ENCODE data around the gene CFAP410.
"Not testable (repeated sequence)": the region's sequence is repeated elsewhere in the genome, so short reads cannot be mapped to it uniquely, and the experiment has no call there.

The CFAP410 gene

DNA sequence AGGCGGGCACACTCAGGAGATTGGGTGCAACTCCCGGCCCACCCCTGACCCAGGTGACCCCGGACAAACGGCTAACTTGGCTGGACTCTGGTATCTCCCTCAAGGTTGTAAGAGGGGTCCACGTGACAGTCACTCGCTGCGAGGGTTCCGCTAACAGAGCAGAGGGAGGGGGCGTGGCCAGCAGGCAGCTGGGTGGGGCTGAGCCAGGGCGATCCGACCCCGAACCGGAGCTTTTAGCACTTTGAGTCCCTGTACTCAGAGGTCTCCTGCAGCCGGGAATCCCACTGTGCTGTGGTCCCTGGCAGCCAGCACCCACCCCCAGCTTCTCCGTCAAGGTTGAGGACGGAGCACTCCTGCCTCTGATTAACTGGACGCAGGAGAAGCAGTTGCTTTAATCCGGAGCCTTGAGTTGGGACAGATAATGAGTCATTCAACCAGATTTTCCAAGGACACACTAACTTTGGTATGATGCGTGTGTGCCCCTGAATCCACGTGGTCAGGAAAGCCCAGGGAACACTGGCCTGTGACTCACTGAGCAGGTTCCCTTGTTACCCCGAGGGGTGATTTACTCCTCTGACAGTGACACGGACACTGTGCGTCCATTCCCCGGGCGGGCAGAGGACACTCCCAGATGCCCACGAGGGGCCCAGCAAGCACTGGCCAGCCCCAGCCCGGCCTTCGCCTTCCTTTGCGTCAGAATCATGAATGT is 31.0 kb upstream of the CFAP410 start:
- no peak for DNase-seq (ENCODE audit: low read depth in 2 of 2)

DNA sequence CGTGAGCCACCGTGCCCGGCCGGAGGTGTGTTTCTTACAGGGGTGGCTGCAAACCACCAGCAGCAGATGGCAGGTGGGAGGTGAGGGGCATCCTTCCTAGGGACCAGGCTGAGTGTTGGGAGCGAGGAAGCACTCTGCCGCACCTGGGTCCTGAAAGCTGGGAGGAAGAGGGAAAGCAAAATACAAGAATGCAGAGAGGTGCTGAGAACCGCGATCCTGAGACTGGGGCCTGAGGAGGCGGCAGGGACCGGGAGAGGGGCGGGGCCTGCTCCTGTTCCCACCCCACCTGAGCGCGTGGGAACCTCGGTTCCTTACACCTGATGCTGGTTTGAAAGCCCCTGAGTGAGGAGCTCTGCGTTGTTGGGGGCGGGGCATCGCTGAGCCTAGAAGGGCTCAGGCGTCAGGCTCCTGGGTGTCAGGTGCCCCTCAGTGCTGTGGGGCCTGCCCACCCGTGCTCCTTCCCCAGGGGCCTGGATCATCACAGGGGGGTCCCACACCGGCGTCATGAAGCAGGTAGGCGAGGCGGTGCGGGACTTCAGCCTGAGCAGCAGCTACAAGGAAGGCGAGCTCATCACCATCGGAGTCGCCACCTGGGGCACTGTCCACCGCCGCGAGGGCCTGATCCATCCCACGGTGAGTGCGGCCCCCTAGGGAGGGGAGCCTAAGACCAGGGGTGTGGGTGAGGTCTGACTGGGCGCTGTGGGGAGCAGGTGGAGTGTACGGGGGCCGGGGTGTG is 29.7 kb upstream of the CFAP410 start:
- DNase-seq (ENCODE audit: low read depth in 2 of 2), result no peak

DNA sequence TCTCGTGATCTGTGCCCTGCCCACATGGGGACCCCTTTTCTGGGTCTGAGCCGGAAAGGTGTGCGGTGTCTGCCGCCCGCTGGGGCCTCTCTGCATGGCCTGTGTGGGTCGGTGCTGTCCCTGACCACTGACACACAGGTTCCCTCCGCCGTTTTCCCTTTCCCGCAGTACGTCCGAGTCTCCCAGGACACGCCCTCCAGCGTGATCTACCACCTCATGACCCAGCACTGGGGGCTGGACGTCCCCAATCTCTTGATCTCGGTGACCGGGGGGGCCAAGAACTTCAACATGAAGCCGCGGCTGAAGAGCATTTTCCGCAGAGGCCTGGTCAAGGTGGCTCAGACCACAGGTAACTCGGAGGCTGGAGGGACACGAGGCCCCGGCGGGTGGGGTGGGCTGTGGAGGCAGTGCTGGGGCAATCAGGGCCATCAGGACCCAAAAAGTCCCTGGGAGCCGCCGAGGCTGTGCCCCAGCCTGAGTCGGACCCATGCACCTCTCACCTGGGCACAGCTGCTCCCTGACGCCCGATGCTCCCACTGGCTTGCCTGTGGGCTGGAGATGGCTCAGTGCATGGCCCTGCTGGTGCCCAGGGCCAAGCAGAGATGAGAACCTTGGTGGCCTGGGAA is 27.5 kb upstream of the CFAP410 start:
- DNase-seq (ENCODE audit: low read depth in 2 of 2), result no peak

DNA sequence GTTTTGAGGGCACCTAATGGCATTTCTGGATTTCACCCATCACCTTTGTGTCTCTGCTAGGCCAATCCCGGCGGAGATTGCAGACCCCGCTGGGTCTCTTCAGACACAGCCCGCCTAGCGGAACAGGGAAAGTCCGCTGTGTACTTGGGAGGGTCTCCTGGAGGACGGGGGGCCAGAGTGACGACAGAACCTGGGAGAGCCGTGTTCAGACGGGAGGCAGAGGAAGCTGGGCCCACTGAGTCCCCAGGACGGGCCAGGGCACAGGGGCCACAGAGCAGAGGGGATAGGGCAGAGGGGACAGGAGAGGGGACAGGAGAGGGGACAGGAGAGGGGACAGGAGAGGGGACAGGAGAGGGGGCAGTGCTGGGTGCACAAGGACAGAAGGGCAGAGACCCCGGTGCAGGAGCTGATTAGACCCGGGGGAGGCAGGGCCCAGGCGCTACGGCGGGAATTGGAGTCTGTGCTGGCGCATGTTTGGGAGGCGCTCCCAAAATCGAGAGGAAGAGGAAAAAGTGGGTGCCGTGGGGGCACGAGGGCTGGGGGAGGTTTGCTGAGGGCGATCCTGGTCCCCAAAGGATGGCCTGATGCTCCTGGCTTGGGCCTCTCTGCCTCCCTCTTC is 26.9 kb upstream of the CFAP410 start:
- no peak for DNase-seq (ENCODE audit: low read depth in 2 of 2)

DNA sequence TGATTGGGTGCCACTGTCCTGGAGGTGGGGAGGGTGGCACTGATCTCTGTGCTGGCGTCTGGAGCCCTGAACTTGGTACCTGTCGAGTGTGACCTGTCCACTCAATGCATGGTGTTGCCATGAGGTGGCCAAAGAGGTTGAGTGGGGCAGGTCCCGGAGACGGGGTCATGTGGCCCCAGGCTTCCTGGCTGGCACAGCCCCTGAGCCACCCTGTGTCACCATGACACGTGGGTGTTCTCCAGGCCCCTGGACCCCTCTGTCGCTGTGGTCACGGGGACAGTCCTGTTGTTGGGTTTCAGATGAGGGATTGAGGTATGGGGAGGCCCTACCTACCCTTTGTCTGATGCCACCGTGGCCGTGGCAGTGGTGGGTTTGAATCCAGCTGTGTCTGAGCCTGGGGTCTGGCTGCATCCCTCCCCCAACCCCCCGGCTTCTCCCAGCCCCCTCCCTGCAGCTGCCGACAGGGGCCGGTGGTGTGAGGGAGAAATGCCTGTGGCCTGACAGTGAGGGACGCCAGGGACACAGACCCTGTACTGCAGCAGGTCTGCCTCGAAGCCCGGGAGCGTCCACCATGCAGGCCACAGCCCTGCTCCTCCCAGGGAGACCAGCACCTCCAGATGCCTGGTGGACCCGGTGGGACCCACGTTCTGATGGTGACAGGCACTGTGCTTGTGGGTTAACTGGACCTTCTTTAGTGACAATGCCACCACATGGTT is 26.2 kb upstream of the CFAP410 start:
- DNase-seq (ENCODE audit: low read depth in 2 of 2), result no peak

DNA sequence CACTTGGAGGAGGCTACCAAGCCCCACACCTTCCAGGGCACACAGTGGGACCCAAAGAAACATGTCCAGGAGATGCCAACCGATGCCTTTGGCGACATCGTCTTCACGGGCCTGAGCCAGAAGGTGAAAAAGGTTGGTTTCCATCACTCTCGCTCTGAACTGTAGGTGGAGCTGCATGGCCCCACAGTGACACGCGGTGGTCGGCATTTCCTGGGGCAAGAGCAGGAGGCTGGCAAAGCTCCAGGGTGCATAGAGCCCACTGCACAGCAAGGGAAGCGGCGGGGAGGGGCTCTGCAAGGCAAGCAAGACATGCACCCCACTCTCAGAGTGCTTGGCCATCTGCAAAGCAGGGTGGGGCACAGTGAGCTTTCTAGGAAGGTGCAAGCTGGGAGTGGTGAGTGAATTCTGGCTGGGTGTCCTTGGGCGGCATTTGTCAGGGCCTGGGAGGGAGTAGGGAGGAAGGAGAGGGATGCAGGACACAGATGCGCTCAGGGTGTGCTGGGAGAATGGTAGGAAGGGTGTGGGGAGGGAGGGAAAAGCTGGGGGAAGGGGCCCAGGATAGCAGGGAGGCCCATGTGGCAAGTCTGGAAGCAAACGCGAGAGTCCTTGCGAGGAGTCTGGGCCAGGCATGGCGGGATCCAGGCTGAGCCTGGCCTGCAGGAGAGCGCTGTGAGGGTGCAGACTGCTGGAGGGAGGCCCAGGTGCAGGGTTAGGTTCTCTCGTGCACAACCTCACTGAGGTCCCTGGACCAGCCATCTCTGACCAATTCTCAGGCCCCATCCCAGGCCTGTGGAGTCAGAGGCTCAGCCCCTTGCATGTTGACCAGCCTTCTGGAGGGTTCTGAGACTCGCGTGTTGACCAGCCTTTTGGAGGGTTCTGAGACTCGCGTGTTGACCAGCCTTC is 25.2 kb upstream of the CFAP410 start:
- no peak for DNase-seq (ENCODE audit: low read depth in 2 of 2)

DNA sequence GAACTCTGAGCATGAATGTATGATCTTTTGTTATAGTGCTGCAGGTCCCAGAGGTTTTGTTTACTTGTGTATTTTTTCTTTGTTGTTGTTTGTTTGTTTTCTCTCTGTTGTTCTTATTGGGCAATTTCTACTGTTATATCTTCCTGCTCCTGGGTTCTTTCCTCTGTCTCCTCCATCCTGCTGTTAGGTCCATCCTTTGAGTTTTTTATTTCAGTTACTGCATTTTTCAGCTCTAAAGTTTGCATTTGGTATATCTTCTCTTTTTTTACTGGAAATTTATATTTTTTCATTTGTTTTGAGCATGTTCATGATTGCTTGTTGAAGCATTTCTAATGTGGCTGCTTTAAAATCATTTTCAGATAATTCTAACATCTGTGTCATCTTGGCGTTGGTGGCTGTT is 24.1 kb upstream of the CFAP410 start:
- DNase-seq (ENCODE audit: low read depth in 2 of 2), result no peak

DNA sequence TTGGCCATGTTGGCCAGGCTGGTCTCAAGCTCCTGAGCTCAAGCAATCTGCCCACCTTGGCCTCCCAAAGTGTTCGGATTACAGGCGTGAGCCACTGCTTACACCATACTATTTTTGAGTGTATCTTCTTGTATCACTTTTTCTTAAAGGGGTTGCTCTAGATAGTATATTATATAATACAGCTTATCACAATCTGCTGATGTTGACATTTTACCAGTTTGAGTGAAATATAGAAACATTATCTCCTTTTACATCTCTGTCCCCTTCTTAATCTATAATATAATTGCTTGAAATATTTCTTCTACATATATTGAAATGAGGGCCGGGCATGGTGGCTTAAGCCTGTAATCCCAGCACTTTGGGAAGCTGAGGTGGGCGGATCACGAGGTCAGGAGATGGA is 22.7 kb upstream of the CFAP410 start:
- DNase-seq (ENCODE audit: low read depth in 2 of 2), result not testable (repeated sequence)

DNA sequence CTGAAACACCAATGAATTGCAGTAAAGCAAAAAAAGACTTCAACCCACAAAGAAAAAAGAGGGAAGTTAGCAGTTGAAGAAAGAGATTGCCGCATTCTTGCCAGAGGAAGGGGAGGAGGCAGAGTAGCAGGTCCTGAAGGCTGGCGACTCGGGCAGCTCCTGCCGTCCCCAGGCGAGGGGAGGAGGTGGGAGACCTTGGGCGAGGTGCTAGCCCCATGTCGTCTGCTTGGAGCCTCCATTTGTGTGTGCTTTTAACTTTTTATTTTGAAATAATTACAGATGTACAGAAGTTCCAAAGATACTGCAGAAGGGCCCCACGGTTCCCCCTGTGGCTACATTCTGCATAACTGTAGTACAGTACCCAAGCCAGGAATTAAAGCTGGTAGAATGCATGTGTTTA is 21.0 kb upstream of the CFAP410 start:
- no peak for DNase-seq (ENCODE audit: low read depth in 2 of 2)

DNA sequence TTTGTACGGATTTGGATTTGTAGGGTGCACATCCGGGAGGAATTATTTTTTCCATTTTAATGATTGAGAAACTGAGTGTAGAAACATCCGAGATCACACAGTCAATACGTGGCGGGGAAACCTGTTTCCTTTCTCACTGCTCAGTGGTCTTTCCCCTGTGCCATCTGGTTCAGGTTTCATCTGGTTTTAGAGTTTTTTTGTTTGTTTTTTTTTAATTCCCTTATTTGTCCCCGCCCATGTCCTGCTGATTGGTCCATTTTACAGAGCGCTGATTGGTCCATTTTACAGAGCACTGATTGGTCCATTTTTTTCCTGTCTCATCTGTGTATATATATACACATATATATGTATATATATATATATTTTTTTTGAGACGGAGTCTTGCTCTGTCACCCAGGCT is 20.2 kb upstream of the CFAP410 start:
- no peak for DNase-seq (ENCODE audit: low read depth in 2 of 2)

DNA sequence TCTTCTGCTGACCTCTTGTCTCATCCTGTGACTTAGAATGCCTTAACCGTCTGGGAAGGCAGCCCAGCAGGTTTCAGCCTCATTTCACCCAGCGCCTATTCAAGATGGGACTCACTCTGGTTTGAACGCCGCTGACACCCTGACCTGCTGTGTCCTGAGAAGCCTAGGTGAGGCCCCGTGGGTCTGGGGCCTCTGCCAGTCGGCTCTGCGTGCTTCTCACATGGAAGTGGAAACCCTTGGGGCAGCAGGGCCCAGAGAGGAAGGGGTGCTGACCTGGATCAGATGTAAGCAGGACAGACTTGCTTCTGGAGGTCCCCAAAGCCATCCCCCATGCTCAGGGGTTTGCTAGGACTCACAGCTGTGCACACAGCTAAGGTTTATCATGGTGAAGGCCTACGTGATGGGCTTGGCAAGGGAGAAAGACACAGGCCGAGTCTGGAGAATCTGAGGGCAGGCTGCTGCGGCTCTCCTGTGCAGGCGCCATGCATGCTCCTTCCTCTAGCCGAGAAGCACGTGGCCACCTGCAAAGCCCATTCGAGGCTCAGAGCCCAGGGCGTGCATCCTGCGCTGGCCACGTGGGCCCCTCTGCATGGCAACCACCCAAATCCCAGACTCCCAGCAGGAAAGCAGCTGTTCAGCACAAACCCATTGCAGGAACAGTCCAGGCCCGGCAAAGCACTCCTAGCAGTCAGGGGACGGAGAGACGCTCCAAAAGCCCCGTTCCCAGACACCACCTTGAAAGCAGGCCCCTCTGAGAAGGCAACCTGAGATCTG is 18.1 kb upstream of the CFAP410 start:
- no peak for DNase-seq (ENCODE audit: low read depth in 2 of 2)

DNA sequence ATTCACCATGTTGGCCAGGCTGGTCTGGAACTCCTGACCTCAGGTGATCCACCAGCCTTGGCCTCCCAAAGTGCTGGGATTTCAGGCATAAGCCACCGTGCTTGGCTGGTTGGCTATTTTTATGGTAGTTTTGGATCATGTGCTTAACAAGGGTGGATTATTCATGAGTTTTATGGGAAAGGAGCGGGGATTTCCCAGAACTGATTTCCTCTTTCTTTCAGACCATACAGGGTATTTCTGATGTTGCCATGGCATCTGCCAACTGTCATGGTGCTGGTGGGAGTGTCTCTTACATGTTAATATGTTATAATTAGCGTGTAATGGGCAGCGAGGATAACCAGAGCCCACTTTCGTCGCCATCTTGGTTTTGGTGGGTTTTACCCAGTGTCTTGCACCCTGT is 17.4 kb upstream of the CFAP410 start:
- DNase-seq (ENCODE audit: low read depth in 2 of 2), result no peak

DNA sequence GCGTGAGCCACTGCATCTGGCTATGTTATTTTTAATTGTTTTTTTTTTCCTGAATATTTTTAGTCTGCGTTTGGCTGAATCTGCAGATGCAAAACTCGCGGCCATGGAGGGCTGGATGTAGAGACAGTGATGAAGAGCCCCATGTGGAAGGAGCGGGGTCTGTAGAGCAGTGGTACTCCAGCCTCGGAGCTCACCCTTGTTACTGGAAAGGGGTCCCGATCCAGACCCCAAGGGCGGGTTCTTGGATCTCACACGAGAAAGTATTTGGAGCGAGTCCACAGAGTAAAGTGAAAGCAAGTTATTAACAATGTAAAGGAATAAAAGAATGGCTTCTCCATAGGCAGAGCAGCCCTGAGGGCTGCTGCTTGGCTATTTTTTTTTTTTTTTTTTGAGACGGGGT is 17.0 kb upstream of the CFAP410 start:
- no peak for DNase-seq (ENCODE audit: low read depth in 2 of 2)

DNA sequence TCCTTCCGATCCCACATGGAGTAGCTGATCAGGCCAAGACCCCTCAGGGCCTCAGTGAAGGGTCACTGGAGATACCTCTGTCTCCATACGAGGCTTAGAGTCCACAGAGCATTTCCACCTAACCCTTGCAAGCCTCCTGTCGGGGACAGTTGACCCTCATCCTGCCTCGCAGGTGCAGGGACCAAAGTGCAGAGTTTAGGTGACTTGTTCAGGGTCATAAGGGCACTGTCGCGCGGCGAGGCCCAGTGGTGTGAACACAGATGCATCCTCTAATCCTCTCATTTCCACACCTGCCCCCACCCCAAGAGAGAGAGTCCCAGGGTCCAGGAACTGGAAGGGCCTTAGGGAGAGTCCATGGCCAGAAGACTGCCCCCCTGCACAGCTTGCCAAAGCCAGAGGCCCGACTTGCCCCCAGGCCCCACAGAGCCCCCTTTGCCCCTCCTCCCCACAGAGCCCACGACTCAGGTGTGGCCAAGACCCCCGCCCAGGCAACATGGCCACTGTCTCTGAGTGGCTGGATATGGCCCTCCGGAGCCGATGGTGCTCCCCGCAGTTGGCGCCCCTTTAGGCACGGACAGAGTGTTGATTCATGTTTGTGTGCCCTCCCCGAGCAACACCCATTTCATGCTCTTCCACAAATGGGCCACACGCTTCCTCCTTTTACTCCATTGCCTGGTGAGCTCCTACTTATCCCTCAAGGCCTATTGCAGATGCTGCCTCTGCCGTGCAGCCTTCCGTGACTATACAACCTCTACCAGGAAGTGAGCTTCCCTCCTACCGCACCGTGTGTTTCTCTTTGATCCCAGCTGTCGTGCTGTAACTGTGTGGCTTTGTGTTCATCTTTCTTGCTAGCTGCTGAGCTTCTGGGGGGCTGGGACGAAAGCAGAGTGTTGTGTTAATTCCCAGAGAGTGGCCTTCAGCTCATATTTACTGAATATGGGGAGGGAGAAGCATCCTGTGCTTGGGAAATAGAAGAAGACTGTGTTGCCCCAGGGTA is 15.9 kb upstream of the CFAP410 start:
- DNase-seq (ENCODE audit: low read depth in 2 of 2), result no peak

DNA sequence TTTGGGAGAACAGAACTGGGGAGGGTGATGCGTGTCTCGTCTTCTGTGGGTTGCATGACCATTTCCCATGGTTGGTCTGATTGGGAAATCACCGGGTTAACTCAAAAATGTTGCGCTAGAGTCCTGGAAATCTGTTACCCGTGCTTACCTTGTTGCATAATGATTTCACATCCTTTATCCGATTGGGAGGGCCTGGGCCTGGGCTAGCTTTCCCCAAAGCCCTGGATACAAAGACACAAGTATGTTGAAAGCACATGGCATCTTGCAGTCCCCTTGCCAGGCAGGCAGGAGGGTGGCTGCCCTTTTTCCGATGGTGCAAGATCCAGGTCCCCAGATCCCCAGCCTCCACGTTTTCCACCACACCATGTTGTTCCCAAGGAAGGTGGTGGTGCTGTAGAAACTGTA is 14.8 kb upstream of the CFAP410 start:
- DNase-seq (ENCODE audit: low read depth in 2 of 2), result no peak

DNA sequence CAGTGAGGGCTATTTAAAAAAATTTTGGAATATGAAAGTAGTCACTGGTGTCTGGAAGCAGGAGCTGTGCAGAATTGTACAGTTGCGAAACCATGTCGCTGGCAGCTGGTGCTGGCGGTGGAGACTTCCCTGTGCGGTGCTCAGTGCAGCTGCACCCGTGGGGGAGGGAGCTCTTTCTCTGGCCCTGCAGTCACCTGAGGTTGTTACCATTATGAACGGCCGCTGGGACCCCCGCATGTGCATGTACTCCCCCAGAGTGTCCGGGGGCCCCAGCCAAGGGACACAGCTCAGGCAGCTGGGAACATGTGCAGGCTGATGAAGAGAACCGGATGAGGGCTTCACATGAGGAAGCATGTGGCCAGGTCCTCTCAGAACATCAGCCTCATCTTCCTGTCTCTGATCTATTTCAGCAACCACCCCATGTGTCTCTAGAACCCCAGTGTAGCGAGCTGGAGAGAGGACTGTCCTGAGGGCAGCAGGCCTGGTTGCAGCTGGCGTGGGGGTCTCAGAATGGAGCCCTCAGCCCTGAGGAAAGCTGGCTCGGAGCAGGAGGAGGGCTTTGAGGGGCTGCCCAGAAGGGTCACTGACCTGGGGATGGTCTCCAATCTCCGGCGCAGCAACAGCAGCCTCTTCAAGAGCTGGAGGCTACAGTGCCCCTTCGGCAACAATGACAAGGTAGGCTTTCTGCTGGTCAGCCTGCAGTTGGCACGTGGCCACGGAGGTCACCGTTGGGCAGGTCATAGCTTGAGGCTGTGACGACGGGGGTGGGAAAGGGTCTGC is 14.2 kb upstream of the CFAP410 start, which contains the start of gene TRPM2:
Gene TRPM2, plus strand, starts transcription at position 431 of the 780 bp plus-strand sequence. Its CDS starts 80 bp downstream, at position 511.
- no peak for DNase-seq (ENCODE audit: low read depth in 2 of 2)

DNA sequence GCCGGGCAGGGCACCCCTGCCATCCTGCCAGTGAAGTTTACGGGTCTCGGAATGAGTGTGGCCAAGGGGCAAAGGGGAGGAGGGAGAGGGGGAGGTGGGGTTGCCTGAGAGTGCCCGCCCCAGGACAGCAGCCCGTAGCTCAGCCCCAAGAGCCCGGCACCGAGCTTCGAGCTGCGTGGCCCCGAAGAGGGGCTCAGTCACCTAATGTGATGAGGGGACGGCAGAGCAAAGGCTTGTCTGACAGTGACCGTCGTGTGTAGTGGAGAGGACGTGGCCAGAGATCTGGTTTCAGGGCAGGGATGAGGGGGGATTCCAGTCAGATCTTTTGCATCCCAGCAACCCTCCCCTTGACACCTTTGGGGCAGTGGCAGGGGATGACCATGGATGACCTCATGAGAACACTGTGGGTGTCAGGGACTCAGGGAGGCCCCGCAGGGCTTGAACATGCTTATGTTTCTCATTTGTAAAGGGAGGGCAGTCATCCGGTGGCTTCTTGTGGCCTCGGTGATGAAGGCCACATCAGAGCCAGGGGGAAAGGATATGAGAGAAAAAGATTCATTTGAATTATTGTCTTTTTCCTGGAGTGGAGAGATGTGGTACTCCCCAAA is 13.2 kb upstream of the CFAP410 start:
- DNase-seq (ENCODE audit: low read depth in 2 of 2), result no peak
